SK-N-SH (cell line): Measurements from ENCODE around the gene GAS7.

ENCODE experiments used
- EZH2phosphoT487 ChIP-seq: fragments of 200-600 bp; sonication (generic); IDR thresholded peaks from 2 replicates; pipeline ENCODE4 v1.6.1; 2017; ENCODE audit warnings: low read depth, mixed run types, mild to moderate bottlenecking, antibody characterized with exemption, moderate library complexity, borderline replicate concordance
- FOXJ3 ChIP-seq: sonication (generic); formaldehyde crosslinking; IDR thresholded peaks from 2 replicates; pipeline ENCODE4 v1.5.1; 2020; ENCODE audit warnings: mild to moderate bottlenecking, missing genetic modification reagents
- GABPA ChIP-seq: IDR thresholded peaks from 2 replicates; pipeline ENCODE4 v1.4.0; 2012; ENCODE audit warnings: low read depth, mild to moderate bottlenecking
- MEF2A ChIP-seq: IDR thresholded peaks from 2 replicates; pipeline ENCODE4 v1.4.0; 2012; ENCODE audit warnings: low read depth, borderline replicate concordance
- MXI1 ChIP-seq: IDR thresholded peaks from 2 replicates; pipeline ENCODE4 v1.6.1; 2012; ENCODE audit warnings: mild to moderate bottlenecking, low read depth, low read length, improper control_type of control experiment
- SIN3A ChIP-seq: IDR thresholded peaks from 2 replicates; pipeline ENCODE4 v1.6.1; 2012; ENCODE audit warnings: low read depth, mild to moderate bottlenecking, low read length, moderate library complexity, borderline replicate concordance
- TAF1 ChIP-seq: IDR thresholded peaks from 2 replicates; pipeline ENCODE4 v1.6.1; 2012; ENCODE audit warnings: low read depth, mild to moderate bottlenecking, low read length, moderate library complexity, borderline replicate concordance
- TF ChIP-seq, protein P1 (sequence below): fragments of 200-600 bp; sonication (generic); IDR thresholded peaks from 2 replicates; pipeline ENCODE4 v1.6.1; 2017; ENCODE audit warnings: antibody characterized with exemption, mild to moderate bottlenecking, moderate library complexity
- TF ChIP-seq, protein P2 (sequence below): fragments of 150-350 bp; IDR thresholded peaks from 2 replicates; pipeline ENCODE4 v1.6.1; 2017; ENCODE audit warnings: antibody characterized with exemption, low read length, low read depth, borderline replicate concordance
- TF ChIP-seq, protein P3 (sequence below): IDR thresholded peaks from 2 replicates; pipeline ENCODE4 v1.4.0; 2012; ENCODE audit warnings: low read depth, borderline replicate concordance
- TF ChIP-seq, protein P4 (sequence below): IDR thresholded peaks from 2 replicates; pipeline ENCODE4; 2012
- TF ChIP-seq, protein P5 (sequence below): IDR thresholded peaks from 2 replicates; pipeline ENCODE4 v1.4.0; 2012; ENCODE audit warnings: low read depth, borderline replicate concordance

DNA sequence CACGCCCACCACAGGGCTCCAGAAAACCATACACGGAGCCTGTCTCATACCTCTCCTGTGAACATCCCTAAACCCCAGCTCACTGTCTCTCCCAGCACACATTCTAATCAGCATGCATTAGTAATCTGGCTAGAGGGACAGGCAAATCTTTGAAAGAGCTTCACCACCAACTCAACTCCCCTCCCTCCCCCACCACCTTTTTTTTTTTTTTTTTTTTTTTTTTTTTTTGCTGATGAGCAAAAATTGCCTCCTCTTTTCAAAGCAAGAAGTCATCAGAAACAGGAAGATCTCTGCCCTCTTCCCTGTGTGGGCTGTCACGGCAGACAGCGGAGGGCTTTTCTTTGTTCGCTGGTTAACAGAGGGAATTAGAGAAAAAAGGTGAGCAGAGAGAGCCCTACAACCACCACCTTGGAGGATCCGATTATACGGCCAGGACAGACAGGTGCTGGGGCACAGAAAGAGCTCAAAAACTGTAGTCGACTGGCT is 19.9 kb downstream of the GAS7 start:
- TF ChIP-seq, protein P1, sequence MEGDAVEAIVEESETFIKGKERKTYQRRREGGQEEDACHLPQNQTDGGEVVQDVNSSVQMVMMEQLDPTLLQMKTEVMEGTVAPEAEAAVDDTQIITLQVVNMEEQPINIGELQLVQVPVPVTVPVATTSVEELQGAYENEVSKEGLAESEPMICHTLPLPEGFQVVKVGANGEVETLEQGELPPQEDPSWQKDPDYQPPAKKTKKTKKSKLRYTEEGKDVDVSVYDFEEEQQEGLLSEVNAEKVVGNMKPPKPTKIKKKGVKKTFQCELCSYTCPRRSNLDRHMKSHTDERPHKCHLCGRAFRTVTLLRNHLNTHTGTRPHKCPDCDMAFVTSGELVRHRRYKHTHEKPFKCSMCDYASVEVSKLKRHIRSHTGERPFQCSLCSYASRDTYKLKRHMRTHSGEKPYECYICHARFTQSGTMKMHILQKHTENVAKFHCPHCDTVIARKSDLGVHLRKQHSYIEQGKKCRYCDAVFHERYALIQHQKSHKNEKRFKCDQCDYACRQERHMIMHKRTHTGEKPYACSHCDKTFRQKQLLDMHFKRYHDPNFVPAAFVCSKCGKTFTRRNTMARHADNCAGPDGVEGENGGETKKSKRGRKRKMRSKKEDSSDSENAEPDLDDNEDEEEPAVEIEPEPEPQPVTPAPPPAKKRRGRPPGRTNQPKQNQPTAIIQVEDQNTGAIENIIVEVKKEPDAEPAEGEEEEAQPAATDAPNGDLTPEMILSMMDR, result no peak
- TF ChIP-seq FOXJ3 (CRISPR knock-in tag) (no peak), MXI1 (no peak), TAF1 (no peak), SIN3A (no peak), GABPA (no peak), MEF2A (no peak), EZH2phosphoT487 (no peak)
- TF ChIP-seq, protein P2, sequence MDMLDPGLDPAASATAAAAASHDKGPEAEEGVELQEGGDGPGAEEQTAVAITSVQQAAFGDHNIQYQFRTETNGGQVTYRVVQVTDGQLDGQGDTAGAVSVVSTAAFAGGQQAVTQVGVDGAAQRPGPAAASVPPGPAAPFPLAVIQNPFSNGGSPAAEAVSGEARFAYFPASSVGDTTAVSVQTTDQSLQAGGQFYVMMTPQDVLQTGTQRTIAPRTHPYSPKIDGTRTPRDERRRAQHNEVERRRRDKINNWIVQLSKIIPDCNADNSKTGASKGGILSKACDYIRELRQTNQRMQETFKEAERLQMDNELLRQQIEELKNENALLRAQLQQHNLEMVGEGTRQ, result no peak
- TF ChIP-seq, protein P3, sequence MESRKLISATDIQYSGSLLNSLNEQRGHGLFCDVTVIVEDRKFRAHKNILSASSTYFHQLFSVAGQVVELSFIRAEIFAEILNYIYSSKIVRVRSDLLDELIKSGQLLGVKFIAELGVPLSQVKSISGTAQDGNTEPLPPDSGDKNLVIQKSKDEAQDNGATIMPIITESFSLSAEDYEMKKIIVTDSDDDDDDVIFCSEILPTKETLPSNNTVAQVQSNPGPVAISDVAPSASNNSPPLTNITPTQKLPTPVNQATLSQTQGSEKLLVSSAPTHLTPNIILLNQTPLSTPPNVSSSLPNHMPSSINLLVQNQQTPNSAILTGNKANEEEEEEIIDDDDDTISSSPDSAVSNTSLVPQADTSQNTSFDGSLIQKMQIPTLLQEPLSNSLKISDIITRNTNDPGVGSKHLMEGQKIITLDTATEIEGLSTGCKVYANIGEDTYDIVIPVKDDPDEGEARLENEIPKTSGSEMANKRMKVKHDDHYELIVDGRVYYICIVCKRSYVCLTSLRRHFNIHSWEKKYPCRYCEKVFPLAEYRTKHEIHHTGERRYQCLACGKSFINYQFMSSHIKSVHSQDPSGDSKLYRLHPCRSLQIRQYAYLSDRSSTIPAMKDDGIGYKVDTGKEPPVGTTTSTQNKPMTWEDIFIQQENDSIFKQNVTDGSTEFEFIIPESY, result no peak
- TF ChIP-seq, protein P4, sequence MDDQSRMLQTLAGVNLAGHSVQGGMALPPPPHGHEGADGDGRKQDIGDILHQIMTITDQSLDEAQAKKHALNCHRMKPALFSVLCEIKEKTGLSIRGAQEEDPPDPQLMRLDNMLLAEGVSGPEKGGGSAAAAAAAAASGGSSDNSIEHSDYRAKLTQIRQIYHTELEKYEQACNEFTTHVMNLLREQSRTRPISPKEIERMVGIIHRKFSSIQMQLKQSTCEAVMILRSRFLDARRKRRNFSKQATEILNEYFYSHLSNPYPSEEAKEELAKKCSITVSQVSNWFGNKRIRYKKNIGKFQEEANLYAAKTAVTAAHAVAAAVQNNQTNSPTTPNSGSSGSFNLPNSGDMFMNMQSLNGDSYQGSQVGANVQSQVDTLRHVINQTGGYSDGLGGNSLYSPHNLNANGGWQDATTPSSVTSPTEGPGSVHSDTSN, result no peak
- TF ChIP-seq, protein P5, sequence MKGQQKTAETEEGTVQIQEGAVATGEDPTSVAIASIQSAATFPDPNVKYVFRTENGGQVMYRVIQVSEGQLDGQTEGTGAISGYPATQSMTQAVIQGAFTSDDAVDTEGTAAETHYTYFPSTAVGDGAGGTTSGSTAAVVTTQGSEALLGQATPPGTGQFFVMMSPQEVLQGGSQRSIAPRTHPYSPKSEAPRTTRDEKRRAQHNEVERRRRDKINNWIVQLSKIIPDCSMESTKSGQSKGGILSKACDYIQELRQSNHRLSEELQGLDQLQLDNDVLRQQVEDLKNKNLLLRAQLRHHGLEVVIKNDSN, result no peak
